RPMI8226 (cell line): ENCODE data around the gene SMIM33.
"Not testable (repeated sequence)": the region's sequence is repeated elsewhere in the genome, so short reads cannot be mapped to it uniquely, and the experiment has no call there.

Source experiments
- DNase-seq: peaks from one replicate; pipeline ENCODE4 v3.0.0-alpha.2; 2015

The SMIM33 gene

DNA sequence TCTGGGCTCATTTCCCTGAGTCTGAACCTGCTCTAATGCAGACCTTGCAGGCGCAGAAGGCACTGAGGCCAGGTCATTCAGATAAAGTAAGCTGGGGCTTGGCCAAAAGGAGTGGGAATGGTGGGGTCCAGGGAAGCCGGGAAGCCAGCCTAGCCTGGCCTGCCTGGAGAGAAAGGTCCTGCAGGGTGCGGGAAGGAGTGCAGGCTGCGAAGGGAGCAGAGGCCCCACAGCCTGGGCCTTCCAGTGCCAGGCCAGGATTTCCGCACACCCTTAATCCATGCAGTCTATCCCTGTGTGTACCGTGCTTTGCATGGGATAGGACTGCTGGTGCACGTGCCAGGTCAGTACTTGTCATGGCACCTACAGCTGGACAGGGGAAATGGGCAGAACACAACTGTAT, 15.4 kb downstream of the SMIM33 start:
- no peak for DNase-seq

- DNase-seq, result peak; percentile 15
Observed at GRCh38 chr5:139488260-139488659, 17.5 kb downstream of the SMIM33 start.

- DNase-seq, result peak; percentile 39
Observed at GRCh38 chr5:139492700-139493192, 21.9 kb downstream of the SMIM33 start.

DNA sequence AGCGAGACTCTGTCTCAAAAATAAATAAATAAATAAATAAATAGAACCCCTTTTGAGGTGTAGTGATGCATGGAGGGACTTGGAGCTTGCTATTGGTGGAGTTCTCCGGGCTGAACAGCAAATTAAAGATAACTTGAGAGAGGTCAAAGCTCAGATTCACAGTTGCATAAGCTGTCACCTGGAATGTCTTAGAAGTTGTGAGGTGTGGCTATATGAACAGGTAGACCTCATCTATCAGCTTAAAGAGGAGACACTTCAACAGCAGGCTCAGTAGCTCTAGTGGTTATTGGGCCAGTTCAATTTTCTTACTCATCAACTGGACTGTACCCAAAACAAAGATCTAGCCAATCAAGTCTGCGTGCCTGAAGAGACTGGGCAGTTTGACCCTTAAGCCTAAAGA, 23.5 kb downstream of the SMIM33 start:
- DNase-seq, result no peak

DNA sequence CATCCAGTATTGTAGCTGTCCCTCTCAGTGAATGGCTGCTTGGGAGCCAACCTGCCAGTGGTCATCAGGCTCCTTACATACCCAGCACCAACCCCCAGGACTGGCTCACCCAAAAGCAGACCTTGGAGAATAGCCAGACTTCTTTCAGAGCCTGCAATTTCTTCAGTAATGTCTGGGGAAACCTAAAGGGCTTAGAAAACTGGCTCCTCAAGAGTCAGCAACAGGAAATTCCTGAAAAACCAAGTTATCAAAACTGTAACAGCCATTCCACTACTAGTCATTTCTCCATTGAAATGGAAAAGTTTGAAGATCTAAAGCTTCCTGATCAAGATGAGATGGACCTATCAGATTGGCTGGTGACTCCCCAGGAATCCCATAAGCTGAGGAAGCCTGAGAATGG, 24.0 kb downstream of the SMIM33 start:
- no peak for DNase-seq

- no peak for DNase-seq
Observed at GRCh38 chr5:139495638-139496435, 25.0 kb downstream of the SMIM33 start.

GRCh38 chr5:139501381-139501780, 30.6 kb downstream of the SMIM33 start:
- no peak for DNase-seq

DNA sequence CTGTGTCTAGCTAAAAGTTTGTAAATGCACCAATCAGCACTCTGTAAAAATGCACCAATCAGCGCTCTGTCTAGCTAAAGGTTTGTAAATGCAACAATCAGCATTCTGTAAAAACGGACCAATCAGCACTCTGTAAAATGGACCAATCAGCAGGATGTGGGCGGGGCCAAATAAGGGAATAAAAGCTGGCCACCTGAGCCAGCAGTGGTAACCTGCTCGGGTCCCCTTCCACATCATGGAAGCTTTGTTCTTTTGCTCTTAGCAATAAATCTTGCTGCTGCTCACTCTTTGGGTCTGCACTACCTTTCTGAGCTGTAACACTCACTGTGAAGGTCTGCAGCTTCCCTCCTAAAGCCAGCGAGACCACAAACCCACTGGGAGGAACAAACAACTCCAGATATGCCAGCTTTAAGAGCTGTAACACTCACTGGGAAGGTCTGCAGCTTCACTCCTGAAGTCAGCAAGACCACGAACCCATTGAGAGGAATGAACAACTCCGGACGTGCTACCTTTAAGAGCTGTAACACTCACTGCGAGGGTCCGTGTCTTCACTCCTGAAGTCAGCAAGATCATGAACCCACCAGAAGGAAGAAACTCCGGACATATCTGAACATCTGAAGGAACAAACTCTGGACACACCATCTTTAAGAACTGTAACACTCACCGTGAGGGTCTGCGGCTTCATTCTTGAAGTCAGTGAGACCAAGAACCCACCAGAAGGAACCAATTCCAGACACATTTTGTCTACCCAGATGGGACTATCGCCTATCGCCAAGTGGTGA, 32.4 kb downstream of the SMIM33 start:
- not testable (repeated sequence) for DNase-seq

DNA sequence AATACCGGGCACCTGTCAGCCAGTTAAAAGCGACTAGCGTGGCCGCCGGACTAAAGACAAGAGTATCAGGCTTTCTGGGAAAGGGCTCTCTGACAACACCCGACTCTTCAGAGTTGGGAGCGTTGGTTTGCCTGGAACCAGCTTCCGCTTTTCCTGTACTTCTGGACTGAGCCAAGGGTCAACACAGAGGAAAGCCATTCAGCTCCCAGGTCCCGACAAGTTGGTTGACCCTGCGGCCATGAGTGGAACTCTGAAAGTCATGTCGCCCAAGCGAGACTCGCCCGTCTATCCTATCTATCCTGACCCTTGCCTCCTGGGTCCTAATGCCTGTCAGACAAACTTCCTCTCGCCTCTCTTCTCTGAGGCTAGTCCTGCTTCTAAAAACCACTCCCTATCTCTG, 33.1 kb downstream of the SMIM33 start:
- not testable (repeated sequence) for DNase-seq

GRCh38 chr5:139504722-139505121, 33.9 kb downstream of the SMIM33 start:
- DNase-seq, result not testable (repeated sequence)

GRCh38 chr5:139512786-139513390, 42.1 kb downstream of the SMIM33 start:
- DNase-seq, result no peak

GRCh38 chr5:139513434-139513833, 42.6 kb downstream of the SMIM33 start:
- DNase-seq, result peak; percentile 85

- no peak for DNase-seq
Observed at GRCh38 chr5:139513852-139514485, 43.2 kb downstream of the SMIM33 start.

DNA sequence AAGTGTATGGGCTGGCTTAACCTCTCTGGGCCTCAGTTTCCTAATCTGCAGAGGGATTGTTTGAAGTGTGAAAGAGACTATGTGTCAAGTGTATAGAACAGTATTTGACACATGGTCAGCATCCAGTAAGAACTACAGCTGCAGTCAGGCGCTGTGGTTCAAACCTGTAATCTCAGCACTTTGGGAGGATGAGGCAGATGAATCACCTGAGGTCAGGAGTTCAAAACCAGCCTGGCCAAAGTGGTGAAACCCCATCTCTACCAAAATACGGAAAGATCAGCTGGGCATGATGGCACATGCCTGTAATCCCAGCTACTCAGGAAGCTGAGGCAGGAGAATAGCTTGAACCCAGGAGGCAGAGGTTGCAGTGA, 43.7 kb downstream of the SMIM33 start:
- DNase-seq, result peak; percentile 55

GRCh38 chr5:139517683-139518564, 47.1 kb downstream of the SMIM33 start:
- peak; percentile 91 for DNase-seq
